IPS-NIHi7 (cell line): ENCODE measurements around the gene PDE2A.

ENCODE experiments used
- DNase-seq: peaks from one replicate; pipeline ENCODE4 v3.0.0; 2012; ENCODE audit warnings: mixed read lengths; ENCODE audit errors: extremely low spot score

Gene PDE2A

GRCh38 chr11:72614381-72614780 is 59.8 kb downstream of the PDE2A start:
- no peak for DNase-seq

GRCh38 chr11:72613977-72614376 is 60.2 kb downstream of the PDE2A start:
- no peak for DNase-seq

DNA sequence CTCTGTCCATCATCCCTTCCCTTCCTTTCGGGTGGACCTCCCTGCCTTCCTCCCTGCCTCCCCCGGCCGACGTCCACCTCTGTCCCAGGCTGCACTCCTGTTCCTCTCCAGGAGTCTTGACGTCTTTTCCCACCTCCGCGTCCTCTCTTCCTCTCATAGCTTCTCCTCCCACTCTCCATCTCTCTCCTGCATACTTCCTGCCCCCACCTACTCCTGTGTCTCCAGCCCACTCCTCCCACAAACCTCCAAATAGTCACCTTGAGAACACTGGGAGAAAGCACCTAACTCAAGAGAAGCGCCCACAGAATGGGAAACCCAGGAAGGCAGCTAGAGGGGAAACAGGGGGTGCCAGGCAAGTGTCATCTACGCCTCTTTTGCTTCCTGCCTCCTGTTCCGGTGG is 60.8 kb downstream of the PDE2A start:
- DNase-seq, result no peak

- DNase-seq, result no peak
Observed at GRCh38 chr11:72609476-72609875, 64.7 kb downstream of the PDE2A start.

GRCh38 chr11:72609045-72609444 is 65.2 kb downstream of the PDE2A start:
- peak; percentile 59 for DNase-seq

GRCh38 chr11:72607496-72607895 is 66.7 kb downstream of the PDE2A start:
- DNase-seq, result no peak

GRCh38 chr11:72606748-72607468 is 67.3 kb downstream of the PDE2A start:
- no peak for DNase-seq

DNA sequence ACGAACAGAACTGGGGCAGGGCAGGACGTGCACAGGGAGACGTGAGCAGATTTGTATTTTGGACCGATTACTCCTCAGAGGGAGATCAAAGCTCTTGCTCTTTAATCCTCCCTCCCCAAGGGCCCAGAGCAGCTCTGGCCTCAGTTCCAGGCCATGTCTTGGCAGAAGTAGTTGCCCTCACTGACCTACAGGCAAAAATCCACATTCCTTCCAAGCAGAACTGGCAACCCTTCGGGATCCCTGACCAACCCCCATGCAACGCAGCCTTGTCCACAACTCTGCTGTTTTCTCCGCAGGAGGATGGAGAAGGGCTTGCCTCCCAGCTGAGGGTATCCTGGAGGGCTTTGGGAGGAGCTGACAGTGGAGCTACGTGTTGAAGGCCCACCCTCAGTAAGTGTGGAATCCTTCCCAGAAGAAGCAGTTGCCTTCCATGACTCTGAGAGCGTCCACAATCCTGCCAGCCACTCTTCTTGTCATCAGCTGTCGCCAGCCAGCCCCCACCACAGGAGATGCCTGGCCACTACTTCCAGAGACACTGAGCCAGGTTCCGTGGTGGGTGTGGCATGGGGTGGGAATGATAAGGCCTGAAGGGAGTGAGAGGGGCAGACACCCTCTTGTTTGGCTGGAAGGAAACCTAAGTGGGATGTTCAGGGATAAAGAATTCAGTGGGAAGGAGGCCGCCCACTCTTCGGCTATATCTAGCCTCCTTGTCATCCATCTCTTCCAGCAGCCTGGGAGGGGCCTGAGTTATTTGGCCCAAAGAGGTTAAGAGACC is 68.1 kb downstream of the PDE2A start:
- DNase-seq, result no peak

DNA sequence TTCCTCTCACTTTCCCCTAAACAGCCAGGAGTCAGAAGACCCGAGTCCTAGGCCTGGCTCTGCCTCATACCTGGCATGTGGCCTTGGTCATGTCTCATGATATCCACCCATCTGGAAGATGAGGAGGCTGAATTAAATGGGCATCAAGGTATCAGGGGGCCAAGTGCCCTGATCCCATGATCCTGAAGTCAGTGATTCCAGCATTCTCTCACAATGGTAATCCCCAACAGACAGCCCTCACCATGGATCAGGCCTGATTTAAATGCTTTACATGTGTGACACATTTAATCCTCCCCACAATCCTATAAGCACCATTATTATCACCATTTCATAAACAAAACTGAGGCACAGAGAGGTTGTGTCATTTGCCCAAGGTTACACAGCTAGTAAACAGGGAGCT is 70.0 kb downstream of the PDE2A start:
- DNase-seq, result no peak

DNA sequence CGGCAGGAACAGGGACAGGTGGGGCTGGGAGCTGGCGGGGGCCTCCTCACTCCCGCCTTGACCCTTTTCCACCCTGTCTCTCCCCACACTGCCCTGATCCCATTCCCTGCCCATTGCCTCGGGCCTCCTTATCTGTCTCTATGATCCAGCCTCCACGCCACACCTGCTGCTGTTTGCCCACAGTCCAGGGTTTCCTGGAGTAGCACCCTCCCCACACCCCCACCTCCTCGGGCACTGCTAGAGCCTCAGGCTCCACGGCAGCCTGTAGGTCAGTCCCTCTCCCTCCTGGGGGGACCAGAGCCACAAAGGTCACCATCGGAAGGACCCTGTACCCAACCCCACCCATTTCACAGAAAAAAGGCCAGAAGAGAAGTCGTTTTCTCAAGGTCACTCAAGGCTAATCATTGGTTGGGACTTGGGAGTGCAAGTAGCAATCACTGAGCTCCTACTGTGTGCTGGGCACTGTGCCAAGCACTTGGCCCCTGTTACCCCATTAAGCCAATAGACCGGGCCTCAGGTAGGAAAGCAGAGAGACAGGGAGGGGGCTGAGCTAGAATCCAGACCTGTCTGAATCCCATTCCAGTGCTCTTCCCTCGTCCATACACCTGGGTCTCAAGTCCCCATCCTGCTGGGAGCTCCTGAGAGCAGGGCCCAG is 71.8 kb downstream of the PDE2A start:
- DNase-seq, result no peak

DNA sequence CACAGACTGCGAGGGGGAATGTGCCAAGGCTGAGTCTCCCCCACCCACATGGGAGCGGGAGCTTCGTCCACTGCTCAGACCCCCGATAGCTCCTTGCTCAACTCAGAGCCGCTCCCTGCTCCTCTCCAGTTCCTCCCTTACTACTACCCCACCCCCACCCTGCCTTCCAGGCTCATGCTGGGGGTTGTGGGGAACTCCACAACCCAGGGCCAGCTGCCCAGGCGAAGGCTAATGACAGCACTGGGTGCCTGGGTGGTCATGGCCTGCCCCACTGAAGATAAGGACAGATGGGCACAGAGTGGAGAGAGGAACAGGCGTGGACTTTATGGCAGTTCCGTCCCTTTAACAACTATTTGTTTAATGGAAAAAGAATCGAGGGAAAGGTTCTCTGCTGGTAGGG is 73.7 kb downstream of the PDE2A start:
- DNase-seq, result peak; percentile 37

- DNase-seq, result peak; percentile 31
Observed at GRCh38 chr11:72599325-72600117, 74.7 kb downstream of the PDE2A start.

GRCh38 chr11:72598906-72599305 is 75.3 kb downstream of the PDE2A start:
- DNase-seq, result peak; percentile 84

DNA sequence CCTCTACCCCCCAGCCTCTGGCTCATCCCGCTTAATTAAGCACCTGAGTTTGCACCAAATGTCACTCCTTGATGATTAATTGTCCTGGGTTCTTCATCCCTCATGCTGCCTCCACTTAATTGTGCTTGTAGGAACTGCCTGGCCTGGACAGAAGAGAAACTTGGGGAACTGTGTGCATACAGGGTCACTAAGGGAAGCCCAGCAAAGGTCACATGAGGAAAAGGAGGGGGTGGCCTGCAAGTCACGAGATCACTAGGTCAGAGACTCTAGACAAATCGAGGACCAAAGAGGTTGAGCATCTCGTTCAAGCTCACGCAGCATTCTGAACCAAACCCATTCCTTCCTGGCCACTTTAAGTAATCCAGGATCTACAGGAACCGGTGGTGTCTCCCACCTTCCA is 75.8 kb downstream of the PDE2A start:
- no peak for DNase-seq

DNA sequence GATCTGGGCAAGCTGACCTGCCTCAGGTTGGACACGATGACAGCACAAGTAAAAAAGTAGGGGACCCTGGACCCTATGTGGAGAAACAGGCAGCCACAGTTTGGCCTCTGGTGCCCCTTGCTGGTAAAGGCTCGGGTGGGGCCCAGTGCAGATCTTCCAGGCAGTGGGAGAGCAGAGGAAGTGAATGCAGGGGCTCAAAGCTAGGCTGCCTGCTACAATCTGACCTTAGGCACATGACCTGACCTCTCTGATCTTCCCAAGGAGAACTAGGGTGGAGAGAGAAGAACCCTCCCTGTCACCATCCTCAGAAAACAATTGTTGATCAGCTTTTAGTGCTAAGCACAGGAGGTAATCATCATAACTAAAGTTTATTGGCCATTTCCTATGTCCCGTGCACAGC is 76.5 kb downstream of the PDE2A start:
- no peak for DNase-seq

- peak; percentile 27 for DNase-seq
Observed at GRCh38 chr11:72595292-72595684, 78.9 kb downstream of the PDE2A start.

DNA sequence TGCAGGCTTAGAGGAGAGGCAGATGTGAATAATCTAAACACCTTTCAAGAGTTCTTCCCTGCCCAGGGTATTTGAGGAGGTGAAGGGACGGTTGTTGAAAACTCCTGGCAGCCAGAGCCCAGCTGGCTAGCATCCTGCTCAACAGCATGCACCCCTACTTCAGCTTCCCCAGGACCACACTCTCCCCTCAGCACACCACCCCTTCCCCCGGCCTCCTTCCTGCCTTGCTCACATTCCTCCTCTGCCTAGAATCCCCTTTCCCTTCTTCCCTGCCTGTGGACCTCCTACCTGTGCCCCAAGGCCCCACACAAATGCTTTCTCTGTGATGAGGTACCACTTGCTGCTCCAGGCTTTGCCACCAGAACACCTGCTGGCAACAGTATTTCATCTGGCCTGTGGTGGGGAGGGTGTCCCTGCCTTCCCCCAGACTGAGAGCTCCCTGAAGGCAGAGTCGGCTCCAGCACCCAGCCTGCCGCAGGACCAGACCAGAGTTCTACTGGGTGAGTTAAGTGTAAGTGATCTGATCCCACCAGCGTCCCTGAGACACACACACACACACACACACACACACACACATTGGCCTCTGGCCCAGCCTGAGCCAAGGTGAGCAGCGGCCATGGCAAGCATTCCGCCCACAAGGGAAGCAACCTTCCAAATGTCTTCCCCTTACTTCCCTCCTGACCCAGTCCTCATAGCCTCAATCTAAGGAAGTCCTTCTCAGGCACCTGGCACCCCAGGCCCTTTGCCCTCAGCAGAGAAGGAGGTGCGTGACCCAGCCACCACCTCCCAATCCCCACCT is 79.5 kb downstream of the PDE2A start:
- no peak for DNase-seq

DNA sequence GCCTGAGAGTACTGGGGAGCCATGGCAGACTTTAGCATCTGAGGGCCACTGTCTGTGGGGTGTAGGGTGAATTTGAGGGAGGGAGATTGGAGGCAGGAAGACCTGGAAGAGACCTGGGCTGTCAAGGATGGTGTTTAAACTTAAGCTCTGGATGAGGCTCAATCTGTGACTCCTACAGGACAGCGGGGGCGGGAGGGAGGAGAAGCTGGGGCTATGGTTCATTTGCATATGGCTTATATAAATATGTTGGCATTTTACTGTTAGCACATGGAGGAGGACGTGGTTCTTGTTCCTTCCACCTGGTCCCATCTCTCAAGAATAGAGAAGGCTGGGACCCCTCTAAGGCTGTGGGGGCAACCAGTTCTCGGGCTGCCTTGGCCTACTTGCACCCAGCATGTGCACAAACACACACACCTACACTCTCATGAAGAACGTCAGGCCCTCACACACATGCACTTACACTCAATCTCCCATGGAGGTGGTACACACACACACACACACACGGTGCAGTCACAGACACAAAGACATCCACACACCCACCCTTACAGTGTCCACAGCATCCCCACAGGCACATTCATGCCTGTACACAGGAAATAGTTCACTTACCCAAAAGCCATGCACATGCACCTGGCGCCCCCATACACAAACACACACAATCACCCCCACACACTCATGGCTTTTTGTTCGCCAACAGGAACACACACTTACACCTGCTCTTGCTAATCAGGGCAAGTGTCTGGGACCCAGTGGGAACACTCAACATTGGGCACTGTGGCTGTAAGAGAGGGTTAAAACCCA is 81.3 kb downstream of the PDE2A start:
- no peak for DNase-seq

- DNase-seq, result no peak
Observed at GRCh38 chr11:72591785-72592502, 82.3 kb downstream of the PDE2A start.

DNA sequence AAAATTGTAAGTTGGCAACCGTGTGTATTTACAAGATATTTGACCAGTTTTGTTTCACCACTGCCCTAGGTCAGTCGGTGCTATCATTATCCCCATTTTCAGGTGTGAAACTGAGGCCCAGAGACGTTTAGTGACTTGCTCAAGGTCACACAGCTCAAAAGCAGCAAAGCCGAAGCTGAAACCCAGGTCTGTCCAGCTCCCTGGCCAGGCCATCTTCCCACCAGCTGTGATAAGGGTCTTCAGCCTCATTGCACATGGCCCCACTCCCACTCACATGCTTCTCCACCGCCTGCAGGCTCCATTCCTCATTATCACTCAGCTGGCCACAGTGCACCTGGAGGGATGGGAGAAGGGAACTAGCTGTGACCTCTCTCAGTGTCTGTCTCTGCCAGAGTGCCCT is 83.2 kb downstream of the PDE2A start:
- DNase-seq, result no peak
